Measurements from ENCODE around the gene CALML4.
"Not testable (repeated sequence)": the region's sequence is repeated elsewhere in the genome, so short reads cannot be mapped to it uniquely, and the experiment has no call there.

Gene CALML4

DNA sequence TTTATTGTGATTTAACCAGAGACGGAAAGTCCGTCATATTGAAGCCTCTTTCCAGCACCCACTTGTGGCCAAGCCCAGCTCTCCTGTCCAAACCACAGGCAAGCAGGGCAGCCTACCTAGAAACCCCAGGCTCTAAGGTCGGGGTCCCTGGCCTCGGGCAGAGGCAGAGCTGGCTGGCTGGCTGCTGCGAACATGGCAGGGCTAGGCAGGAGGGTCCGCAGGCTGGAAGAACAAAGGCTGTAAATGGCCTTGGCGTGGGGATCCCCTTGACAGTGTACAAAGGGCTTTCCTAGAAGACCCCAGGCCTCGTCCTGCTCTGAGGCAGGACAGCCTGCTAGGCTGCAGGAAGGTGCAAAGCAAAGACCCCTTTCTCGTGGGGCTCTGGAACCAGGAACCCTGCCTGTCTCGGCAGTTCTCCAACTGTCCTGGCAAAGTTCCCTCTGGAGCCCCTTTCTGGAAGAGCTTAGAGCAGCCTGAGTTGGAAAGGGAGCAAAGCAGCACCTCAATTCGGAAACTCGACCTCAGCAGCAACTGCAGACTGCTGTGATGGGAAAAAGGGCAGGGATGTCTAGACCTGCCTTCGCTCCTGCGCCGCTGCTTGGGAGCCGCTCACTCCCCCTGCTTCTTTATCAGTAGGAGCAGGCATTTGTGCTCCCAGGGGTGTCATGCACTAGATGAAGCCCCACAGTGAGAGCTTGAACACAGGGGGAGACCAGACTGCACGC is 8.5 kb downstream of the CALML4 start:
- DNase-seq (ENCODE audit: extremely low spot score, insufficient read length, low read depth) = no peak
- no peak for FAIRE-seq

DNA sequence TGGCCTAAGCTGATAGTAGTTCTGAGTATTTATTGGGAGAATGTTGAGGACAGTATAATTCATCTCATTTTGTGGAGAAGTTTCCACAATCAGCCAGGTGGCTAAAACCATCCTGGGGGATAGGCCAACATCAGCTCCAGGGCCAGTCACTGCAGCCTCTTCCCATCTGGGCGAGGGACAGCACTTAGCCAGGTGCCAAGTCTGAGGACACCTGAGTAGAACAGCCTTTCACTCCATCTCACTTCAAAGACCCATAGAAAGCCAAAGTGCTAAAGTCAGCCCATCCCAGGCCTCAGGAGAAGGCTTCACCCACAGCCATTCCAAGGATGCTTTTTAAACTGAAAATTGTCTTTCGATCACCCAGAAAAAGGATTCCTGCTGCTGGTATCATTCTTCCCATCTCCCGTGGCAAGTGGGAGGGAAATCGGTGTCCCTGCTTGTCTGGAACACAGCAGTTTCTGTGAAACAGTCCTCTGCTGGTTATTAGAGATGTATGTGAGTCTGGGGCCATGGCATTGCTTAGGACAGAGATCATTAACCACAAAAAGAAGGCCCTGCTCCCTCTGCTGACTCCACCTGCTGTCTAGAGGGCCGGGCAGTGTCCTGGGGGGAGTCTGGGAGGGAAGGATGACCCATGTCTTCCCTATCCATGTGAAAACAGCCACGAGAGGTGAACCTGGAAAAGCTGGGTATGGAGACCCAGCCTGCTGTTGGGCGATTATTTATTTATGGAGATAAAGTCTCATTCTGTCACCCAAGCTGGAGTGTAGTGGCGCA is 9.6 kb downstream of the CALML4 start:
- DNase-seq (ENCODE audit: extremely low spot score, insufficient read length, low read depth) (no peak), FAIRE-seq (no peak)

DNA sequence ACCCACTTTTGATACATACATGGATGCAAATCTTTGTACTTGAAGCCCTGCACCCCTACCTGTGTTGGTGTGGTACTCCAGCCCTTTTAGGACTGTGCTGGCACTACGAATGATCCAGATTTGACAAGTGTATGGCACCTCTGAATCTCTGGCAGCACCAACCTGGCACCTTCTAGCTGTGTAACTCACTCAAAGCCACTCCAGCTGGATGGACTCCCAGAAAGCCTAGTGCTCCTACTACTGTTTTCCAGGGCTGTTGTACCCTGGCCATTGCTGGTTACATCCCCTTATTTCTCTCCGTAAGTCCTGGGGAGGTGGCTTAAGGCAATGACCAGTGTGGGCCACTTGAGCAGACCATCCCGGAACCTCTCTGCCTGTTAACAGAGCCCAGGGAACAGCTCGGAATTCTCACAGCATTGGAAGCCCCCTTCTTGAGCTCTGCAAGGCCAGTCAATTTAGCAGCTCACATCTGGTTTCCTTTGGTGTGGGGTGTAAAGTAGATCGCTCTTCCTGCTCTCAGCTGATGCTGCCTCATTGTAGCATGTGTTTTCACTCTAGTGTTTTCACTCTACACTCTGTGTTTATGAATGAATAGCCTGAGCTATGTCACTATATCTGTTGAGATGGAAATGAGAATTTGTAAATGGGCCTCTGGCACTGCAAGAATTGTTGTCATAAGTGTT is 12.2 kb downstream of the CALML4 start:
- DNase-seq (ENCODE audit: extremely low spot score, insufficient read length, low read depth) (no peak), FAIRE-seq (no peak)

DNA sequence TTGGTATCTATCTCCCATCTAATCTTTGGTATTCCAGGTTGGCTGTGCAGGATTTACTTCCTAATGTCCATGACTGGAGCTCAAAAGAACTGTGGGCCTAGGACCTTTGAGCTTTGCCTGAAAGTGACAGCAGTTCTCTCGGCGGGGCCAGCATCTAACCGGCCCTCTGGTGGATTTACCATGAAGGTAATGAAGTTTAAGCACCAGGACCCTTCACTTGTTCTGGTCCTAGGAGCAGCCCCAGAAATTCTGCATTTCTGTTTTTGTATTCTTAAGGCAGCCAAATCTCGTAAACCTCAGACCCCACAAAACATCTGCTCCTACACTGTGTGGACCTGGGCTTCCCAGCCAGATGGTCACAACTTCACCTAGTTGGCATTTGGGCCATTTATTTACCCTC is 13.0 kb downstream of the CALML4 start:
- FAIRE-seq (no peak), DNase-seq (ENCODE audit: extremely low spot score, insufficient read length, low read depth) (no peak)

DNA sequence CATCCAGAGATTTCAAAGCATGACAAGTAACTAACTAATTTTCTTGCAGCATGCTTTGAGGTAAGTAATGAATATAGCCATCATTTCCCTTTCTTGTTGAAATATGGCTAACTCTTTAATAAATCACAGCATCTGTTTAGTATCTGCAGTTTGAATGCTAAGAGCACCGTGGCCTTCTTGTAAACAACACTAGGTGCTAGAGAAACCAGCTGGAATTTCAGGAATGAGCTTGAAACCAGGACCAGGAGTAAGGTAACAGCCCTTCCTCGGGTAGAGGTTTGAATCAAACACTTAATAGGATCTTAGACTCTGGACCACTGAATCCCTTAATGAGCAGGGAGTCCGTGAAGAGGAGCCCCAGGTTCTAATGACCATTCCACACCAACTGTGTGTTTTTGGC is 13.6 kb downstream of the CALML4 start:
- FAIRE-seq (no peak), DNase-seq (ENCODE audit: extremely low spot score, insufficient read length, low read depth) (no peak)

DNA sequence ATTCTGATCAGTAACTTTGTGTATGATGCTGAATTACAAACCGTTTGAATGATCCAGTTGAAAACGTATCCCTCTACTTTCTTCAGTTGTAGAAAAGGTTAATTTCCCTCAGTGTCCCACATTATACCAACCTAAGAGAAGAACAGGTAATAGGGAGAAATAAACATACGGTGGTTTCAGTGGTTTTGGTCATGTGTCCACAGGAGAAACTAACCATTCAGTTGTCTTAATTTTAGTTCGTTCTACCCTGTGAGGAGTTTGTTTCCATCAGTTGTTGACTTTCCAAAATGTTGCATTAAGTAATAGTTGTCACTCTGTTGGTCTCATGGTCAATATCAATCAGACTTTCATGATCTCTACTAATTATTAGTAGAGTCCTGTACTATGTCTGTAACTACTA is 15.1 kb downstream of the CALML4 start:
- no peak for DNase-seq (ENCODE audit: extremely low spot score, insufficient read length, low read depth)
- FAIRE-seq = no peak

DNA sequence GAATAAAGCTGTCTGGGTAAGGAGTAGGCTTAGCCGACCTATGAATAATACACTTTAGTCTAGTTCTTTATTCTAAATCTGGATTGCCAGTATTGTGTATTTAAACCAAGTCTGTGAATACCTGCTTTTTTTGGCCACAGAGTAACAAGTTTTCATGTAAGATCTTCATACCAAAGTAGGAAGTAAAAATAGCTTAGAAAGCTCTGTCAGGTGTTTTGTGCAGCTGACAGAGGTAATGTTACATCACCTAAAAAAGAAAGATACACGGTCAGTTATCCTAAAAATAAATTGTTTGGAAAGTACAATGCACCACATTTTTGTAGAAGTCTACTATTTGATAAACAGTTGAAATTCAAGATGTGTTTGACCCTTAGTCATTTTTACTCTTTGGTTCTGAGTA is 16.5 kb downstream of the CALML4 start:
- no peak for DNase-seq (ENCODE audit: extremely low spot score, insufficient read length, low read depth)
- FAIRE-seq = no peak

DNA sequence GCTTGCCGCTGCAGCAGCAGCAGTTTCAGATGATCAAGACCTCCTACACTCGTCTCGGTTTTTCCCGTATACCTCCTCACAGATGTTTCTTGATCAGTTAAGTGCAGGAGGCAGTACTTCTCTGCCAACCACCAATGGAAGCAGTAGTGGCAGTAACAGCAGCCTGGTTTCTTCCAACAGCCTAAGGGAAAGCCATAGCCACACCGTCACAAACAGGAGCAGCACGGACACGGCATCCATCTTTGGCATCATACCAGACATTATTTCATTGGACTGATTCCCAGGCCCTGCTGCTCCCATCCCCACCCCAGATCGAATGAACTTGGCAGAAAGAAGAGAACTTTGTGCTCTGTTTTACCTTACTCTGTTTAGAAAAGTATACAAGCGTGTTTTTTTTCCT is 17.6 kb downstream of the CALML4 start:
- DNase-seq (ENCODE audit: extremely low spot score, insufficient read length, low read depth) (no peak), FAIRE-seq (no peak)

DNA sequence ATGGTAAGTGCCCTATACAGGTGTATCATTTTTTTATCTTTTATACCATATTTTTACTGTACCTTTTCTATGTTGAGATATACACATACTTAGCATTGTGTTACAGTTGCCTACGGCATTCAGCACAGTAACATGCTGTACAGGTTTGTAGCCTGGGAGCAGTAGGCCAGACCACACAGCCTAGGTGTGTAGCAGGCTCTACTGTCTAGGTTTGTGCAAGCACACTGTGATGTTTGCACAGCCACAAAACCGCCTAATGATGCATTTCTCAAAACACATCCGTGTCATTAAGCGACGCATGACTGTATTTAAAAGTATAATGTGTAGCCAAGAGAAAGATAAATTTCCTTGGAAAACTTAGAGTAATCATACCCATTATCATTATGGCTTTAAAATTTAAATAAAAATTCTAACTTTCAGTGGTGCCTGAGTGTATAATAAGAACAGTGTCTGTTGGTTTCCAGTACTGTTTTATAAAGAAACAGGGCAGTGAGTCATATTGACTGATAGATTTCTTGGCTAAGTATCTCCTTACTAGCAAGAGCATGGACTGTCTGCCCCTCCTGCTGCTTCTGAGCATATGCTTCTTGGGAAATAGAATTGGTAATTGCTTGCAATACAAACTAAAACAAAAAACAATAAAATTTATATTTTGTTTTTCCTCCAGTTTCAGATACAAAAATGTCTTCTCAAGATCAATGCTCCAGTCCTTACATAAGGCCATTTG is 18.3 kb downstream of the CALML4 start:
- DNase-seq (ENCODE audit: extremely low spot score, insufficient read length, low read depth) (no peak), FAIRE-seq (no peak)

DNA sequence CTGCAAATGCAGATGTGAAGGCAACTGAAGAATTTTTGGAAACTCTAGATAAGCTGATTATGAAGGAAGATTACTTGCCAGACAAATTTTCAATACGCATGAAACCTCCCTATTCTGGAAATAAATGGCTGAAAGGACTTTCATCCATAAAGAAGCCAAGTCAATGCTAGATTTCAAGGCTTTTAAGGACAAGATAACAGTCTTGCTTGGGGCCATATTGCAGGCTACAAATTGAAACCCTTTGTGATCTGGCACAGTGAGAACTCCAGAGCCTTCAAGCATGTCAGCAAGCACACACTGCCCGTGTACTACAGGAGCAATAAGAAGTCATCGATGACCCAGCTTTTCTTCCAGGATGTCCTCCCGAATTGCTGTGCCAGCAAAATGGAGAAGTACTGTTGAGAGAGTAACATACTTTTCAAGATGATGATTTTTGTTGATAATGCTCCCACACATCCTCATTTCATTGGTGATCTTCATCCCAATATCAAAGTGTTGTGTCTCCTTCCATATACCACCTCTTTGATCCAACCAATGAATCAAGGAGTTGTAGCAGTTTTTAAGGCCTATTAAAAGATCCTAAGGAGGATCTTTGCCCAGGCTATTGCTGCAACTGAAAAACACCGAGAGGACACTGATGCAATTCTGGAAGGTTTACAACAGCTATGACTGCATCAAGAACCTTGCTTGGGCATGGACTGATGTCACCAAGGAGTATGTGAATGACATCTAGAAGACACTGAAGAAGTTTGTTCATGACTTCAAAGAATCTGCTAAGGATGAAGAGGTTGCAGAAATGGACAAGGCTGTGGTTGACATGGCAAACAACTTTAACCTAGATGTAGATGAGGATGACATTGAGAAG is 20.3 kb downstream of the CALML4 start:
- FAIRE-seq = no peak
- no peak for DNase-seq (ENCODE audit: extremely low spot score, insufficient read length, low read depth)

DNA sequence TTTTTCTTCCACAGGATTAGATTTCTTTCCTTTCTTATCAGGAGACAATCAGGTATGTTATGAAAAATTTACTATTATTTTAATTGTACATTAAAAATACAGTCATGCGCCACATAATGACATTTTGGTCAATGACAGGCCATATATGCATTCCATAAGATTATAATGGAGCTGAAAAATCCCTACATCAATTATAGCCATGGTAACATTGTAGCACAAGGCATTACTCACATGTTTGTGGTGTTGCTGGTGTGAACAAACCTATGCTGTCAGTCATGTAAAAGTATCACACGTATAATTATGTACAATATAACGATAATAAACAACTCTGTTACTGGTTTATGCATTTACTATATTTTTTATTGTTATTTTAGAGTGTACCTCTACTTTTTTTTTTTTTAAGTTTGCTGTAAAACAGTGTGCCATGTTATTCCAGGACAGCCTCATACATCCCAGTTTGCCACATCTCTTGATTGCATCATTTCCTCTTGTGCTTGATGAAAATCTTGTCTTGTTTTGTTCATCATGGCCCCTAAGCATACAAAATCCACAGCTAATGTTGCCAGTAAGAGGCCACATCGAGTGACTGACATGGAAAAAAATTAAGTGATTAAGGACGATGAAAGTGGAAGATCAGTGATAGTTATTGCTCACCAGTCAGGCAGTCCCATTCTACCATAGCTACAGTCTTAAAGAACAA is 21.4 kb downstream of the CALML4 start:
- FAIRE-seq (no peak), DNase-seq (ENCODE audit: extremely low spot score, insufficient read length, low read depth) (no peak)

DNA sequence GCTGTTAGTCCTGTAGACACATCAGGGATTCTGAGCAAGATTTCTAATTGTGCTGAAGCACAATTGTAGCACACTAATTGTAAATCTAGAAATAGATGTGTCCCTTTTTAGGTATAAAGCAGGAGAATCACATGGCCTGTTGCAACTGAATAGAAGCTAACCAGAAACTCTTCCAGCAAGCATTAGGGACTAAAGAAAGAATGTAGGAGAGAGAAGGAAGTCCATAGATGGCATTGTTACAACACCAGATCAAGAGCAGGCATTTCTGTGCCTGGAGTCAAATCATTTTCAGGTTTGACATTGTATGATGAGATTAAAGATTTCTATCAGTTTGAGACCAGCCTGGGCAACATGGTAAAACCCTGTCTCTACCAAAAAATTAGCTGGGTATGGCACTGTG is 27.4 kb downstream of the CALML4 start:
- FAIRE-seq = no peak
- no peak for DNase-seq (ENCODE audit: extremely low spot score, insufficient read length, low read depth)

DNA sequence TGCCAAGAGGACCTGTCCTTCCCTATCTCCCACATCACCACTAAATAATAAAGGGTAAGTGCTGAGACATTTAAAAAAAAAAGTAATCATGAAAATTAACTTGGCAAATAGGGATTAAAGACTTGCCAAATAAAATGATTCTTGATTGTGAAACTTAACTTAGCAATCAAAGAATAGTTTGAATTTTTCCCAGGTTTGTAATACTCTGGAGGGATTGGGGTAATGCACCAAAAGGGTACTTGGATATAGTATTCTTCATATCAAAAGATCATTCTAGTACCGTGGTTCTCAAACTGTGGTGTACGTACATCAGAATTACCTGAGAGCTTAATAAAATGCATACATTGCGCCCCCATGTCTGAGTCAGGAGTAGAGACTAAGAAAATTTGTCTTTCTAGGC is 28.5 kb downstream of the CALML4 start:
- FAIRE-seq (no peak), DNase-seq (ENCODE audit: extremely low spot score, insufficient read length, low read depth) (no peak)

DNA sequence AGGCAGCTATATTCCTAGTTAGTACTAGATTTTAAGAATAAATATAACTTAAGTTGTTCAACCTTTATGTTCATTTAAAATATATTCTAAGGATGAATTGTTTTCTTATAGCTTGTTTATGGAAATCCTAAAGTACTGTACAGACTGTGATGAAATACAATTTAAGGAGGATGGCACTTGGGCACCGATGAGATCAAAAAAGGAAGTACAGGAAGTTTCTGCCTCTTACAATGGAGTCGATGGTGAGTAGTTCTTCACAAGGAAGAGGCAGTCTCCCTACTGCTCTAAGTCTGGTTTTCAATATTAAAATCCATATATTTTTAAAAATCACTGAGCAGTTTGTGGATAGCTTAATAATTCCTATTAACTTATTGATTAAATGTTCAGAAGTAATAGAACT is 29.6 kb downstream of the CALML4 start:
- DNase-seq (ENCODE audit: extremely low spot score, insufficient read length, low read depth) (no peak), FAIRE-seq (no peak)

DNA sequence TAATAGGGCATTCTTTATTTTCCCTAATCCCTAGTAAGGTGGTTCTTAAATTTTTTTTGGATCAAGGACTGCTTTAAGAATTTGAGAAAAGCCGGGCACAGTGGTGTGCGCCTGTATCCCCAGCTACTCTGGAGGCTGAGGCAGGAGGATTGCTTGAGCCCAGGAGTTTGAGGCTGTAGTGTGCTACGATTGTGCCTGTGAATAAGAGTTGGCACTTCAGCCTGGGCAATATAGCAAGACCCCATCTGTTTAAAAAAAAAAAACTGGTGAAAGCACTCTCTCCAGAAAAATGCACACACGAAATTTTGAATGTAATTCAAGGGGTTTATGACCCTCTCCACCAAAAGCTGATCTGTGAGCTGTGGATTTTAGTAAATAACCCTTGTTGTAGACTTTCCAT is 32.0 kb downstream of the CALML4 start:
- no peak for FAIRE-seq
- no peak for DNase-seq (ENCODE audit: extremely low spot score, insufficient read length, low read depth)

DNA sequence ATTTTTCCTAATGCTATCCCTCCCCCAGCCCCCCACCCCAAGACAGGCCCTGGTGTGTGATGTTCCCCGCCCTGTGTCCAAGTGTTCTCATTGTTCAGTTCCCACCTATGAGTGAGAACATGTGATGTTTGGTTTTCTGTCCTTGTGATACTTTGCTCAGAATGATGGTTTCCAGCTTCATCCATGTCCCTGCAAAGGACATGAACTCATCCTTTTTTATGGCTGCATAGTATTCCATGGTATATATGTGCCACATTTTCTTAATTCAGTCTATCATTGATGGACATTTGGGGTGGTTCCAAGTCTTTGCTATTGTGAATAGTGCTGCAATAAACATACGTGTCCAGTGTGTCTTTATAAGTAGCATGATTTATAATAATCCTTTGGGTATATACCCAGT is 33.1 kb downstream of the CALML4 start:
- not testable (repeated sequence) for FAIRE-seq; DNase-seq (ENCODE audit: extremely low spot score, insufficient read length, low read depth)

DNA sequence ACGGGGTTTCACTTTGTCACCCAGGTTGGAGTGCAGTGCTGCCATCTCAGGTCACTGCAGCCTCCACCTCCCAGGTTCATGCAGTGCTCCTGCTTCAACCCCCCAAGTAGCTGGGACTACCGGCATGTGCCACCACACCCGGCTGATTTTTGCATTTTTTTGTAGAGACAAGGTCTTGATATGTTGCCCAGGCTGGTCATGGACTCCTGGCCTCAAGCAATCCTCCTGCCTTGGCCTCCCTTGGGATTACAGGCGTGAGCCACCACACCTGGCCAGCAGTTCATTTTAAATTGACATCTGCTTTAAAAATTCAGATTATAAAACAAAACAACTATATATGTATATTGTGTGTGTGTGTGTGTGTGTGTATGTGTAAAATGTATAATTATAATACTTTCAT is 38.3 kb downstream of the CALML4 start:
- DNase-seq (ENCODE audit: extremely low spot score, insufficient read length, low read depth) (no peak), FAIRE-seq (no peak)

DNA sequence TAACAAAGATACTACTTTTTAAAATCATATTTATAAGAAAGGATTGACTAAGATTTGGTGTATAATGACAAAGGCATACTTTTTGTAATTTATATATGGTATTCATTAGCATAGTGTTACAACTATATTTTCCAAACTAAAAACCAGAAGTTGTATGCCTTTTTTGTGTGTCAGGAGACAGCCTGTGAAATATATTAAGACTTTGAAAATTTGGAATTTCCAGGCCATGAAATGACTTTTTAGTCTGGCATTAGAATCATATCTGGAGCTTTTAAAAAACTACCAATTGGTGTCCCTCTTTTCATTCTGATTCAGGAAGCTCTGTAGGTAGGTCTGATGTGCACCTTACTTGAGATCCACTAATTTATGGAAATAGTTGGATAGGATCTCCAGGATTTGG is 41.9 kb downstream of the CALML4 start:
- DNase-seq (ENCODE audit: extremely low spot score, insufficient read length, low read depth) = no peak
- FAIRE-seq = no peak

DNA sequence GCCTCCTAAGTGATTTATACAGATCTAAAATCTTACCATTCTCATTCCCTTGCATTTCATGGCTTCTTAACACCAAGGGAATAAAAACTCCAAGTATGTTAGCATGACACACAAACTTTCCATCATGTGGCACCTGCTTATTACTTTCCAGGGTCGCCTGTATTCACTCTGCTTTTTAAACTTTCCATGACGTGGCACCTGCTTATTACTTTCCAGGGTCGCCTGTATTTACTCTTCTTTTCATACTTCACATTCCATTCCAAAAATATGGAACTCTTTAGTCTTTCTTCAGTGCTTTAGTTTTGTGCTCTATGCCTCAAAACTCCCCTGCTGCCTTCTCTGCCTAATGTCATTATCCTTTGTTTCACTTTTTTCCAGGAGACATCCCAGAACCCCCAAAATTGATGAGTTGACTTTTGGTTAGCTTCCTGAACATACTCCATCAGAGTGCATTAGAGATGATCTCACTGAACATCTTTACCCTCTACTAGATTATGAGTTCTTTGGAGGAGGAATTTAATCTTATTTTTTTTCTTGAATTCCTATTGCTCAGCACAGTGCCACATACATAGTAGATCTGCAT is 47.0 kb downstream of the CALML4 start:
- FAIRE-seq (no peak), DNase-seq (ENCODE audit: extremely low spot score, insufficient read length, low read depth) (no peak)

Measured in GM18507 (cell line).